Measurements from ENCODE around the gene TMBIM1. TPM values are rescaled to one million over a fixed set of nuclear protein-coding genes. Genes with fewer than 3 reads are reported as not detected.

The TMBIM1 gene
- total RNA-seq, 1 donor from 2014 or later, result 300 TPM

GRCh38 chr2:218259099-218259961 is 33.0 kb downstream of the TMBIM1 start:
- Histone ChIP-seq H3K4me3 (no peak overlapping the region), H3K4me1 (peaks cover 73% of the 10 kb centered on the region), H3K27me3 (ENCODE audit: low read depth) (no peaks in the 10 kb centered on the region), H3K9me3 (no peaks in the 10 kb centered on the region), H3K27ac (peak overlapping the region; percentile 82), H3K36me3 (peaks cover 49% of the 10 kb centered on the region)
- ATAC-seq, result peak; percentile 70 to 72
- intact Hi-C loops (cut with DNase I), result no loop called here
- peak; percentile 60 for DNase-seq
- no peak for TF ChIP-seq CTCF (IDR thresholded peaks at IDR 0.05)

GRCh38 chr2:218257390-218257981 is 34.8 kb downstream of the TMBIM1 start:
- ATAC-seq (peak; percentile 32 to 68), DNase-seq (peak; percentile 51)
- intact Hi-C loops (cut with DNase I), result no loop called here
- H3K4me3 ChIP-seq, result no peak overlapping the region
- H3K9me3 ChIP-seq, result no peaks in the 10 kb centered on the region
- H3K36me3 ChIP-seq, result peaks cover 49% of the 10 kb centered on the region
- peak; percentile 52 for TF ChIP-seq CTCF (IDR thresholded peaks at IDR 0.05)
- peaks cover 57% of the 10 kb centered on the region for H3K4me1 ChIP-seq
- no peaks in the 10 kb centered on the region for H3K27me3 ChIP-seq (ENCODE audit: low read depth)
- H3K27ac ChIP-seq, result peak overlapping the region; percentile 1

- no peaks in the 10 kb centered on the region for H3K9me3 ChIP-seq
- H3K27me3 ChIP-seq (ENCODE audit: low read depth), result no peaks in the 10 kb centered on the region
- TF ChIP-seq CTCF (IDR thresholded peaks at IDR 0.05), result no peak
- no peak overlapping the region for H3K27ac ChIP-seq
- H3K36me3 ChIP-seq, result peaks cover 53% of the 10 kb centered on the region
- DNase-seq, result no peak
- no peak for ATAC-seq
- intact Hi-C loops (cut with DNase I), result no loop called here
- no peak overlapping the region for H3K4me3 ChIP-seq
- H3K4me1 ChIP-seq, result peaks cover 49% of the 10 kb centered on the region
Measured at GRCh38 chr2:218256612-218257350, 35.5 kb downstream of the TMBIM1 start.

- Histone ChIP-seq H3K9me3 (no peaks in the 10 kb centered on the region), H3K36me3 (peaks cover 66% of the 10 kb centered on the region), H3K4me3 (no peak overlapping the region), H3K4me1 (peaks cover 36% of the 10 kb centered on the region), H3K27ac (no peak overlapping the region), H3K27me3 (ENCODE audit: low read depth) (no peaks in the 10 kb centered on the region)
- intact Hi-C loops (cut with DNase I), result no loop called here
- ATAC-seq (no peak), DNase-seq (no peak)
- no peak for TF ChIP-seq CTCF (IDR thresholded peaks at IDR 0.05)
Measured at GRCh38 chr2:218255446-218255845, 36.9 kb downstream of the TMBIM1 start.

- Histone ChIP-seq H3K9me3 (no peaks in the 10 kb centered on the region), H3K36me3 (peaks cover 88% of the 10 kb centered on the region), H3K4me3 (no peak overlapping the region), H3K27ac (no peak overlapping the region), H3K4me1 (peaks cover 14% of the 10 kb centered on the region), H3K27me3 (ENCODE audit: low read depth) (no peaks in the 10 kb centered on the region)
- no peak for TF ChIP-seq CTCF (IDR thresholded peaks at IDR 0.05)
- DNase-seq, result no peak
- ATAC-seq, result no peak
- intact Hi-C loops (cut with DNase I), result no loop called here
Measured at GRCh38 chr2:218253232-218253625, 39.1 kb downstream of the TMBIM1 start.

Measured in lower lobe of right lung (tissue), 2 donors.